HEK293 (cell line): ENCODE results near the gene RAB28.

Experiments
- BCL11A ChIP-seq: fragments of 450-650 bp; formaldehyde crosslinking; IDR thresholded peaks from 2 replicates; pipeline ENCODE4 v1.5.1; 2016; ENCODE audit warnings: low read depth, missing biosample characterization, missing genetic modification characterization
- YY1 ChIP-seq: fragments of 450-650 bp; formaldehyde crosslinking; IDR thresholded peaks from 2 replicates; pipeline ENCODE4 v1.5.1; 2018; ENCODE audit warnings: missing biosample characterization, missing genetic modification characterization
- ZNF510 ChIP-seq: fragments of 450-650 bp; formaldehyde crosslinking; IDR thresholded peaks from 2 replicates; pipeline ENCODE4 v1.5.1; 2018; ENCODE audit warnings: mild to moderate bottlenecking, missing genetic modification characterization, missing biosample characterization; ENCODE audit not compliant: insufficient replicate concordance
- ZNF654 ChIP-seq: fragments of 450-650 bp; formaldehyde crosslinking; IDR thresholded peaks from 2 replicates; pipeline ENCODE4 v1.5.1; 2016; ENCODE audit warnings: low read depth, missing biosample characterization, missing genetic modification characterization
- ZNF658 ChIP-seq: fragments of 450-650 bp; formaldehyde crosslinking; IDR thresholded peaks from 2 replicates; pipeline ENCODE4; 2016; ENCODE audit warnings: missing biosample characterization, missing genetic modification characterization
- TF ChIP-seq, protein P1 (sequence below): fragments of 450-650 bp; formaldehyde crosslinking; IDR thresholded peaks from 2 replicates; pipeline ENCODE4 v1.5.1; 2016; ENCODE audit warnings: missing biosample characterization, missing genetic modification characterization

DNA sequence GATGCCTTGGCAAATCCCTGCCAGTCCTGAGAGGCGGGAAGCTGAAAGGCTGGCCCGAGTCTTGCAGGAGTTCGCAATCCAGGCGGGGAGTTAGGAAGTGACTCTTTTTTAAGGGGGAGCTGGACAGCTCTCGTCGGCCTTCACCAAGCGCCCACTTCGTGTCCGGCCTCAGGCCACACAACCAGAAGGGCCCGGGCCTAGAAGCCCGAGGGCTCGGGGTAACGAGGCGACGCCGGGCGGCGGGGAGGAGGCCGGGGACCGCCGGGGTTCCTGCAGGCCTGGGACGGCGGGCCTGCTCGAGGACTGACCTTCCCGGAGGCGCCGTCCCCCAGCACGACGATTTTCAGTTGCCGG lies 395 bp downstream of the RAB28 start:
- TF ChIP-seq YY1 (tag by site-specific recombination) = no peak
- TF ChIP-seq, protein P1, sequence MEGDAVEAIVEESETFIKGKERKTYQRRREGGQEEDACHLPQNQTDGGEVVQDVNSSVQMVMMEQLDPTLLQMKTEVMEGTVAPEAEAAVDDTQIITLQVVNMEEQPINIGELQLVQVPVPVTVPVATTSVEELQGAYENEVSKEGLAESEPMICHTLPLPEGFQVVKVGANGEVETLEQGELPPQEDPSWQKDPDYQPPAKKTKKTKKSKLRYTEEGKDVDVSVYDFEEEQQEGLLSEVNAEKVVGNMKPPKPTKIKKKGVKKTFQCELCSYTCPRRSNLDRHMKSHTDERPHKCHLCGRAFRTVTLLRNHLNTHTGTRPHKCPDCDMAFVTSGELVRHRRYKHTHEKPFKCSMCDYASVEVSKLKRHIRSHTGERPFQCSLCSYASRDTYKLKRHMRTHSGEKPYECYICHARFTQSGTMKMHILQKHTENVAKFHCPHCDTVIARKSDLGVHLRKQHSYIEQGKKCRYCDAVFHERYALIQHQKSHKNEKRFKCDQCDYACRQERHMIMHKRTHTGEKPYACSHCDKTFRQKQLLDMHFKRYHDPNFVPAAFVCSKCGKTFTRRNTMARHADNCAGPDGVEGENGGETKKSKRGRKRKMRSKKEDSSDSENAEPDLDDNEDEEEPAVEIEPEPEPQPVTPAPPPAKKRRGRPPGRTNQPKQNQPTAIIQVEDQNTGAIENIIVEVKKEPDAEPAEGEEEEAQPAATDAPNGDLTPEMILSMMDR (tag by site-specific recombination) = no peak
- TF ChIP-seq ZNF658 (tag by site-specific recombination) = no peak
- no peak for TF ChIP-seq ZNF510 (tag by site-specific recombination)
- no peak for TF ChIP-seq BCL11A (tag by site-specific recombination)
- no peak for TF ChIP-seq ZNF654 (tag by site-specific recombination)
